Measurements from ENCODE around the gene EXOC2. TPM values are rescaled to one million over a fixed set of nuclear protein-coding genes. Genes with fewer than 3 reads are reported as not detected.

Gene EXOC2
- total and polyA plus RNA-seq, 10 of the 15 experiments (the other 5 are each of a cell fraction or from before 2014, with no cell fraction given), result 8.7 to 32.8 (median 20.7) TPM

- TF ChIP-seq CTCF (IDR thresholded peaks at IDR 0.05 in 2 of 3, conservative IDR thresholded peaks at IDR 0.05 in 1 of 3; ENCODE audit: control insufficient read depth in 2 of 3, extremely low read depth in 1 of 3, insufficient read depth in 1 of 3, low read depth in 3 of 3, low read length in 3 of 3) (peak; percentile 89 to 96 (median 92)), KLF5 (IDR thresholded peaks at IDR 0.05; ENCODE audit: partially characterized antibody) (no peak), SREBF1 (IDR thresholded peaks at IDR 0.05; ENCODE audit: low read length) (no peak), TCF7 (IDR thresholded peaks at IDR 0.05; ENCODE audit: borderline replicate concordance) (no peak), RAD21 (IDR thresholded peaks at IDR 0.05; ENCODE audit: insufficient read depth, low read depth, low read length) (peak; percentile 67), YY1 (IDR thresholded peaks at IDR 0.05; ENCODE audit: low read depth, low read length) (peak; percentile 67; the same call in 1 of the 2 replicates), E2F8 (IDR thresholded peaks at IDR 0.05; ENCODE audit: low read depth, partially characterized antibody) (no peak), CEBPB (IDR thresholded peaks at IDR 0.05; ENCODE audit: borderline replicate concordance in 1 of 2, low read depth in 2 of 2, low read length in 2 of 2) (no peak), SRF (IDR thresholded peaks at IDR 0.05; ENCODE audit: low read depth in 2 of 2, low read length in 2 of 2) (no peak)
Observed at GRCh38 chr6:722077-722524, 29.2 kb upstream of the EXOC2 start (continued).
